ENCODE measurements around the gene RPS29.
"Not testable (repeated sequence)": the region's sequence is repeated elsewhere in the genome, so short reads cannot be mapped to it uniquely, and the experiment has no call there.

The RPS29 gene

GRCh38 chr14:49598485-49599300, 12.5 kb upstream of the RPS29 start, which contains the start of gene LRR1:
Gene LRR1, plus strand, starts transcription at chr14:49598940. Its CDS starts 81 bp downstream, at chr14:49599021.
- peak; percentile 77 to 78 for DNase-seq (ENCODE audit: low read depth in 1 of 2, low spot score in 1 of 2)

GRCh38 chr14:49598189-49598484, 12.0 kb upstream of the RPS29 start:
- no peak for DNase-seq (ENCODE audit: low read depth in 1 of 2, low spot score in 1 of 2)

GRCh38 chr14:49594347-49595091, 8.3 kb upstream of the RPS29 start:
- no peak for DNase-seq (ENCODE audit: low read depth in 1 of 2, low spot score in 1 of 2)

- no peak for DNase-seq (ENCODE audit: low read depth in 1 of 2, low spot score in 1 of 2)
Observed at GRCh38 chr14:49593016-49593415, 6.8 kb upstream of the RPS29 start.

GRCh38 chr14:49589387-49589786, 3.2 kb upstream of the RPS29 start:
- no peak for DNase-seq (ENCODE audit: low read depth in 1 of 2, low spot score in 1 of 2)

- DNase-seq (ENCODE audit: low read depth in 1 of 2, low spot score in 1 of 2), result peak in 1 of 2 donors; percentile 7
Observed at GRCh38 chr14:49586673-49587460, 687 bp upstream of the RPS29 start.

- not testable (repeated sequence) for DNase-seq (ENCODE audit: low read depth in 1 of 2, low spot score in 1 of 2)
Observed at GRCh38 chr14:49584981-49585640, 1.1 kb downstream of the RPS29 start.

- DNase-seq (ENCODE audit: low read depth in 1 of 2, low spot score in 1 of 2), result no peak
Observed at GRCh38 chr14:49584058-49584457, 2.1 kb downstream of the RPS29 start.

GRCh38 chr14:49583629-49584028, 2.6 kb downstream of the RPS29 start:
- DNase-seq (ENCODE audit: low read depth in 1 of 2, low spot score in 1 of 2), result no peak

GRCh38 chr14:49582113-49582977, 3.8 kb downstream of the RPS29 start:
- DNase-seq (ENCODE audit: low read depth in 1 of 2, low spot score in 1 of 2), result no peak

GRCh38 chr14:49581209-49582112, 4.7 kb downstream of the RPS29 start:
- DNase-seq (ENCODE audit: low read depth in 1 of 2, low spot score in 1 of 2), result no peak

GRCh38 chr14:49579841-49580240, 6.3 kb downstream of the RPS29 start:
- DNase-seq (ENCODE audit: low read depth in 1 of 2, low spot score in 1 of 2), result no peak

- no peak for DNase-seq (ENCODE audit: low read depth in 1 of 2, low spot score in 1 of 2)
Observed at GRCh38 chr14:49578141-49578540, 8.0 kb downstream of the RPS29 start.

GRCh38 chr14:49574038-49574437, 12.1 kb downstream of the RPS29 start:
- no peak for DNase-seq (ENCODE audit: low read depth in 1 of 2, low spot score in 1 of 2)

GRCh38 chr14:49569281-49569680, 16.9 kb downstream of the RPS29 start:
- no peak for DNase-seq (ENCODE audit: low read depth in 1 of 2, low spot score in 1 of 2)

GRCh38 chr14:49566714-49567113, 19.5 kb downstream of the RPS29 start:
- DNase-seq (ENCODE audit: low read depth in 1 of 2, low spot score in 1 of 2), result no peak

- DNase-seq (ENCODE audit: low read depth in 1 of 2, low spot score in 1 of 2), result no peak
Observed at GRCh38 chr14:49559979-49560768, 26.0 kb downstream of the RPS29 start.

- no peak for DNase-seq (ENCODE audit: low read depth in 1 of 2, low spot score in 1 of 2)
Observed at GRCh38 chr14:49553892-49554291, 32.3 kb downstream of the RPS29 start.

Measured in stimulated activated CD4-positive, alpha-beta T cell treated with anti-CD3 and anti-CD28 coated beads, Interleukin-15, amount 100 ng/mL, for 1 hour (primary cell).